HG03565 (cell line): ENCODE results near the gene PDE9A.
"Not testable (repeated sequence)": the region's sequence is repeated elsewhere in the genome, so short reads cannot be mapped to it uniquely, and the experiment has no call there.

Source experiments
- ATAC-seq: cut with Tn5 transposase; IDR thresholded peaks from one replicate; pipeline ENCODE4 v1.9.1; 2021; ENCODE audit warnings: mild to moderate bottlenecking, moderate library complexity; ENCODE audit not compliant: unreplicated experiment

Gene PDE9A

DNA sequence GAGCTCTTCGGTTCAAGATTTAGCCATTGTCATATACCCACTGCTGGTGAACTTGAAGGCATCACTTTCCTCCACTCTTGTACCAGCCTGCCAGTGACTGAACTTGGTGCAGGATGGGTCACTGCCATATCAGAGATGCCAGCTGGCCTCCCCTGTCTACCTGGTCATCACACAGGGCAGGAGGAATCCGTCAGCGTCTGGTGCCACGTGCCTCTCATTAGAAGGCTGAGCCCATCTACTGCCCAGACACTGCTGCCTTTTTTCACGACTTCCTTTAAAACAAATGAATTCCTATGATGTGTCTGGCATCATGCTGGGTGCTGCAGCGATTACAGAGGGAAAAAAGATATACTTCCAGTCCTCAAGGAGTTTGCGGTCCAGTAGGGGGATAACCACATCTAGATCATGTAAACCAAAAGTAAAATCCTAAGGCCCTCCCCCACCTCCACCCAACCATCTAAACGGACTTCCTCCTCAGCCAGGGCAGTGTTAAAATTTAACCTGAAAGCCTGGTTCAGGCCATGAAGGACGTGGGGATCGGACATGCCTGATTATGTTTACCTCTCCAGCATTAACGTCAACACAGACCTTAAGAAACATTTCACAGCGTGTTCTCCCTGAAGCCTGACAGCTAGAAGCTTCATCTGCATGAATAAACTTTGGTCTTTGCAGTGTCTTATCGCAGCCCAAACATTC is 29.2 kb upstream of the PDE9A start:
- ATAC-seq, result no peak

DNA sequence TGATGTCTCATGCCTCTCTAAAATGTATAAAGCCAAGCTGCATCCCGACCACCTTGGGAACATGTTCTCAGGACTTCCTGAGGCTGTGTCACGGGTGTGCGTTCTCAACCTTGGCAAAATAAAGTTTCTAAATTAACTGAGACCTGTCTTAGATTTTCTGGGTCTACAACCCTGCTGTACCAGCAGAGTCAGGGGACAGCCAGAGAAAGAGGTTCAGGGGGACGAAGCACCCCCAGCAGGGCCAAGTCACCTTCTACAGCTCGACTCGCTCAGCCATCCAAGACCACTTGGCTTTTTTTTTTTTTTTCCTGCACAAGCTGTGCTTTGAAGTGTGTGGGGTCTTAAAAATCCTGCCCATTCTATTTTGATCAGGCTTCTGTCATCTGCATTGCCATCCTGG is 28.5 kb upstream of the PDE9A start:
- ATAC-seq, result no peak

DNA sequence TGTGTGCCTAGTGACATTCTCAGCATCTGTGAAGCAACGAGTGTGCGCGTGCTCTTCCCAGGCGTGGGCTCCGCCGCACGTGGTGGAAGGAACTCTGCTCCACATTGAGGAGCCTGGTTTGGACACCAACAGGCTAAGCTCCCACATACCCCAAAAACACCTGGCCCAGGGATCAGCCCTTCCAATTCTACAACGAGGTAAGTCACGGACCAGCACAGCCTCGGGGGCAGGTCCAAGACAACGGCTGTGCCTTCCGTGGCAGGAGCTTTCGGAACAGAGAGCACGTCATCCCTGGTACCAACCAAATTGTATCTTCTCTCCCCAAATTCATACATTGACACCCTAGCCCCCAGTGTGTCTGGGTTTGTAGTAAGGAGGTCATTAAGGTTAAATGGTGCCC is 27.2 kb upstream of the PDE9A start:
- no peak for ATAC-seq

DNA sequence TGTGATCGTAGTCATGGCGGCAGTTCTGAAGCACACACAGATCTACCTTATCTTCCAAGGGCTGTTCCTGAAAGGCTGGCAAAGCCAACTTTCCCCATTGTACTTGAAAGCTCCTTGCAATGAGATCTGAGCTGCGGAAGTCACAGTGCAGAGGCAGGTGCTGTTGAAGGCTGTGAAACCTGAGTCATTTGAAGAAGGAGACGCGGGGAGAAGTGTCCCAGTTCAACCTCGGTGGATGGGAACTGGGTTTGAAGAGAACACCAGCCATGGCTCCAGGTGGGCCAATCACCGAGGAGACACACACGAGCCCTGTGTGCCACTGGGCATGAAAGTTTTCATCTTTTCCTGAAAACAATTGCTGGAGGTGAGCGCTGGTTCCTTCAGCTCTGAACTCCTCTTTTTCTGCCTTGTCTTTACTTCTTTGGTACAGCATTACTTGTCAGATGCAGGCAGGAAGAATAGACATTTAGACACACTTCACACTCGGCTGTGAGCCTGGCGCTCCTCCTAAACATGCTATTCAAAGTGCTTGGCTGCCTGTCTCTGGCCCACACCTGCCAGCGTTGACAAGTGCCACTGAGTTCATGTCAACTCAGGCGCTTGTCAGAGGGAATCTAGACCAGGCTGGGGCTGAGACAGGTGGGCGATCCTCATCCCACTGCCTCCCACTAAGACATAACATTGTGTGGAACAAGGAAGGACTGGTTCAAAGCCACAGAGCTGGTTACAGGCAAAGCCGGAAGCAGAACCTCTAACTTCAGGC is 25.7 kb upstream of the PDE9A start:
- ATAC-seq, result no peak

DNA sequence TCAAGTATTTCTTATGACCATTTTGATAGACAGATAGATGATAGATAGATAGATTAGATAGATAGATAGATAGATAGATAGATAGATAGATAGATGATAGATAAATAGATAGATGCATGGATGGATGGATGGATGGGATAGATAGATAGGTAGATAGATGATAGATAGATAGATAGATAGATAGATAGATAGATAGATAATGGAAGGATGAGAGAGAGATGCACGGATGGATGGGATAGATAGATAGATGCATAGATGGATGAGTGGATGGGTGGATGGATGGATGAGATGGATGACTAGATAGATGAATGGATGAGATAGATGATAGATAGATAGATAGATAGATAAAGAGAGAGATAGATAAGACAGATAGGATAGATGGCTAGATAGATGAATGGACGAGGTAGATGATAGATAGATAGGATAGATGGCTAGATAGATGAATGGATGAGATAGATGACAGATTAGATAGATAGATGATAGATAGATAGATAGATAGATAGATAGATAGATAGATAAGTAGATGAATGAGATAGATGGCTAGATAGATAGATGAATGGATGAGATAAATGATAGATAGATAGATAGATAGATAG is 24.9 kb upstream of the PDE9A start:
- not testable (repeated sequence) for ATAC-seq

DNA sequence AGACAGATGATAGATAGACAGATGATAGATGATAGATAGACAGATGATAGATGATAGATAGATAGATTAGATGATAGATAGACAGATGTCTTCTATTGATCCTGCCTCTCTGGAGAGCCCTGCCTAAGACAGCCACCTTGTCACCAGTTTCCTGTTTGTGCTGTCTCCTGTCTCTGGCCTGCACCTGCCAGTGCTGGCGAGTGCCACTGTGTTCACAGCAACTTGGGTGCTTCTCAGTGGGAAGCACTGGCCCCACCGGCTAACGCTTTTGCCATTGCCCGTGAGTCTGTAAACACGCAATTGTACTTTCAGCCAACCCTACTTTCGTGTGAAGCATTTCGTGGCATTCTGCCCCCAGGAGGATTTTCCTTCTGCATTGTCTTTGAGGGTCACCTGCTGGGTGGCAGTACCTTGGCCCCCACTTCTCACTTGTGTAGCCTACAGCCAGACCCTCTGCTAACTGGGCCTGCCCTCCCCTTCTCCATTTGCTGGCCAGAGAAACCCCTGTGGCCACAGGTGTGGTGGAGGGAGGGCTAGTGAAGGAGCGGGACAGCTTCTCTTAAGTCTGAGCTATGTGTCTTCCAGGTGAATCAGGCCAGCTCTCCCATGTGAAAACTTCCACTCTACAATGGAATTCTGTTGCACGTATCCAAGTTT is 23.4 kb upstream of the PDE9A start:
- no peak for ATAC-seq

DNA sequence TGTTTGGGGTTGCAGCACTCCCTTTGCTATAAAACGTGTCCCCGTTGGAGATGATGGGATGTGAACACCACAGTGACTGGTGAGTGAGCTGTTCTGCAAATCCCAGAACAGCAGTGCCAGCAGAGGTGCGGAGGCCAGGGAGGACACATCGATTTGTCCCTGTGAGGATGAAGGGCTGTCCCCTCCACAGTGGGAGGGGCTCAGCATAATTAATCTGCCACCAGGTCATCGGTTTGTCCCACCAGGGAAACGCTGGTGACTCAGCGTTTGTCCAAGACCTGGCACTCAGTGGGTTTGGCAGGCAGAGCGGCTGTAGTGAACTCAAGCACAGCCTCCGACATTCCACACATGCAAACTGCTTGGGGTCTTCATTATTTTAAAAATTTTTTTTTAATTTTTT is 22.8 kb upstream of the PDE9A start:
- ATAC-seq, result no peak

DNA sequence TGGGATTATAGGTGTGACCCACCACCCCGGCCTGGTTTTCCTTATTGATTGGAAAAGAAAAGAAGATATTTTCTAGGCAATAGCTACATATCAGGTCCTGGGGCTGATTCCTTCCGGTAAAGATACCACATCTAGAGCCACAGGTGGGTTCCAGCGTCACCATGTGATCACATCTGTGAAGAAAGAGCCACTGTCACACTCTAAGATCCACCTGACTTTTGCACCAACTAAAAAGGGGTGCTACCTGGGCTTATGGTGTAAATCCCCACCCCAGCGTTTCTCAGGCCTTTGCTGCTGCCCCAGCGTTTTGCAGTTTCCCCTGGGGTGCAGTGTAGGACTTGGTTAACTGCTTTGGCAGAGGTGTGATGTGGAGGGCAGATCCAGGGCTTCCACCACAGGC is 22.3 kb upstream of the PDE9A start:
- ATAC-seq, result no peak

DNA sequence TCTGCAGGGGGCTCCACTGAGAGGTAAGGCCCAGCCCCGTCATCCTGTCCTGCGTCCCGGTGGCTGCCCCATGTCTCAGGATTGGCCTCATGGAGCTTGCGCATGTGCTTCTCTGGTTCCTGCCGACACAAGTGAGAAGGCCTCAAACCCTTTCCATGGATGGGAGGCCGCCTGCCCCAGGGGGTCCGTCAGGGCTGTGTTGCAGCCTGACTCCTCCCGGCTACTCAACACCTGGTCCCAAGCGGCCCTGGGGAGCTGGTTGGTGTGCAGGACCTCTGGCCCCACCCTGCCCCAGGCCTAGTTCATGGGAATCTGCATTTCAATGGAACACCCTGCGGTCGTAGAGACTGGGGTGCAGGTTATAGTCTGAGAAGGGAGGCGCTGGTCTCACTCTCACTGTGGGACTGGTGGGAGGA is 21.1 kb upstream of the PDE9A start:
- no peak for ATAC-seq

DNA sequence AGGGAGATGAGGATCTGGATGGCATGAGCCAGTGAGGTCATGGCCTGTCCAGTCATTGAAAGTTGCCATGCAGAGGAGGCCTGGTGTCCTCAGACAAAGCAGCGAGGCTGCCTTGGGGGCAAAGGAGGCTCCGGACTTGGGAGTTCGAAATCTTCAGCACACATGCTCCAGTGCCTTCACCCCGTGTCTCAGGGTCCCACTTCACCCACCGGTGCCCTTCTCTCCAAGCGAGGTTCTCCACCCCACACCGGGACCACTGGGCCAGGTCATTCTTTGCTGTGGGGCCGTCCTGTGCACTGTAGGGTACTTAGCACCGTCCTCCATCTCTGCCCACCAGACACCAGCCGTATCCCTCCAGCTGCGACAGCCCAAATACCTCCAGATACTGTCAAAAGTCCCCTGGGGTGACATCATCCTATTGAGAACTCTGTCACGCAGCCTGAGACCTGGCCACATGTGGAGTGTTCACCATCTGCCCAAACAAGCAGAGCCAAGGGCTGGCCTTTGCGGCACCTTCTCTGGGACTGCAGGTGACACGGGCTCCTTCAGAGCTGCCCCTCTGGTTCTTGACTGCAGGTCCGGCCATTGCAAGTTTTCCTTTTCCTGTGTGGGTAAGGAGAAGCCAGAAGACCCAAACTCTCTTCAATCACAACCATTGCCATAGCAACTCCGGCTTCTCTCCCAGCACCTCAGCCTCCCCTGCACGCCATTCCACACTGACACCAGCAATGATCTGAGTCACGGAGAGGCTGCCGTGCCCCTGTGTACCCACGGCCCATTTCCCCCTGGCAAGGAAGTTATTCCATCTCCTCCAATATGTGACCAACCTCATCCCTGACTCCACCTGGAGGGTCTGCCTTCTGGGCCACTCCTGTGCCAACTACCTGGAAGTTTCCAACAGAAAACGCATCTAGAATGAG is 20.4 kb upstream of the PDE9A start:
- ATAC-seq, result no peak

DNA sequence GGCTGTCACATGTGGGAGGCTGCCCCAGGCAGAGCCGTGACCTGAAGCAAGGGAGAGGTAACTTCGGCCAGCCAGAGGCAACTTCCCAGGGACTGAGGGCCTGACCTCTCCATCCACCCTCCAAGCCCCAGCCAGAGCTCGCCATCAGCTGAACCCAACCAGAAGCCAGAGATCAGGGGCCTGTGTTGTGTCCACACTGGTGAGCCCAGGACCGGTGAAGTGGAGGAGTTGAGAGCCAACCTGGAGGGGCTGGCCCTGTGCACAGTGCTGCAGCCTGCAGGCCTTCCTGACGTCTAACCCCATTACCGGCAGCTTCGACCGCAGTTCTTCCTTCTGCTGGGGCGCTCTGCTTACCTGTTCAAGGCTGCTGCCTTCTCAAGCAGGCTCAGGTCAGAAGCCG is 19.6 kb upstream of the PDE9A start:
- ATAC-seq, result no peak

DNA sequence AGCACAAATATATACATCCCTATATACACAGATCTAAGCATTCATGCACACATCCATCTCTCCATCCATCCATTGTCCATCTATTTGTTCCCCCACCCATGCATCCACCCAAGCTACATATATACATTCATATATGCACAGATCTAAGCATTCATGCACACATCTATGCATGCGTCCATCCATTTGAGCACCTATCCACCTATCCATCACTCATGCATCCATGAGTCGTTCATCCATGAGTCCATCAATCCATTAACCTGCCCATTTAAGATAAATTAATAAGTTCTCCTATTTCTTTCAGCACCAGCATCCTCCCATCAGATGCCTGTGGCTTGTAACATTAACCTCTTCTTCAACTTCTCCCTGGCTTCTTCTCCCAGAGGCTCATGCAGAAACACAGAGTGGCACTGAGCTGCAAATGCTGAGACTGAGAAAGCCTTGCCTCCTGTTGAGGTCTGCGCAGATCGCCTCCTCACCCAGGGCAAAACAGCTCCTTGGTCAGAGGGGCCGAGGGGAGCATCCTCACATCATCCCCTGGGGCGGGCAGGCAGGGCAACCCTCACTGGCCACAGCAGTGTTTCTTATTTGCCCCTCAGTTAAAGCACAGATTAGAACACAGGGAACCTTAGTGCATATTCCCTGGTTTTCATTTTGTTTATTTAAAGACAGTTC is 17.4 kb upstream of the PDE9A start:
- ATAC-seq, result no peak

DNA sequence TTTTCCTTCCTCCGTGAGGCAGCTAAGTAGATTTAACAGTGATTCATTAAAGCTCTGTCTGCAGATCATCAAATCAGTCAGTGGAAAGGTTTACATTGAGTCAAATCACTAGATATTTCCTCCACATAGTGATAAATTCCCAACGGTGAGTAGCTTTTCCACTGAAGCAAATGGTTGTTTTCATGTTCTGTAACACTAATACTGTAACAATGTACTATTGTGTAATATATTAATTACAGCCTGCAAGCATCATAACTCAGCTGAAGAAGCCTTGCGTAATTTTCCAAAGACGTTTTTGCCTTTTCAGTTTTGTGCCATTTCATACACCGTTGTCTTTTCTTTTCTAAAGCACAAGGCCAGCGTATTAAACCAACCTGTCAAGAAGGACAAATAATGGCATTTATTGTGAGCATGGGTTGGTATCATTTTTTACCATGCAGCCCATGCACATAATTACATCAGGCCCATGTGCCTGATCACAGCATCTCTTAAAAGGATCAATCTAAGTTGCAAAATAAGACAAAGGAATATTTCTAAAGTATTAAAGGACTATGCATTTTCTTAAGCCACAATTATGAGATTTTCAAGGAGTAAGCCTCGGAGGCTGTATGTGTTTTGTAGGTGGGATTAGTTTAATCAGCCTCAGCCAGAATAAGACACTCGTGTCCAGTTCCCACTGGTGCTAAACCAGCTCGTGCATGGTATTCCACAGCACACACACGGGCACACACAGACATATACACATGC is 16.7 kb upstream of the PDE9A start:
- no peak for ATAC-seq

DNA sequence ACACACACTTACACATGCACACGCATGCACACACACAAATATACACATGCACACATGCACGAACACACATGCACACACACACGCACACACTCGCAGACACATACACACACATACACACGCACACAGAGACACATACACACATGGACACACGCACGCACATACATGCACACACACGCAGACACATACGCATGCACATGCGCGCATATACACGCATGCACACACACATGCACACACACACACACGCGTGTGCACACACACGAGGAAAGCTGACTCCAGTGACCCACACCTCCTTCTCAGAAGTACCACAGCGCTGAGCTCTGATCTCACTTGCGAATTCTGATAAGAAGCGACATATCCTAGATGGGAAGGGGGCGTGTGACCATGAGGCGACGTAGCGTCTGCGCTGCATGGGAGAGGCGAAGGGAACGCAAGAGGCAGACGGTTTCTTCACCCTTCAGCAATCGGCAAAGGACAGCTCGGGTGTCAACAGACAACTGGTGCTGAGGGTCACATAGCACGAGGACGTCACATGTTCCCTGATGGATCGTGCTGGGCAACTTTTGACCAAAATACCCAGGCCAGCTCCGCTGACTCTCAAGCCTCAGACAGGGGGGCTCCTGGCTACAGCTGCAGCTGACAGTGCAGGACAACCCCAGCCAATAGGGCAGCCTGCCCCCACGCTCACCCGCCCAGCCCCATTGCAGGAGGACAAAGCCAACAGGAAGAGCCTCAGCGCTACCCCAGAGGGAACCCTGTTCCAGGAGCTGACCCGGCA is 16.0 kb upstream of the PDE9A start:
- no peak for ATAC-seq

DNA sequence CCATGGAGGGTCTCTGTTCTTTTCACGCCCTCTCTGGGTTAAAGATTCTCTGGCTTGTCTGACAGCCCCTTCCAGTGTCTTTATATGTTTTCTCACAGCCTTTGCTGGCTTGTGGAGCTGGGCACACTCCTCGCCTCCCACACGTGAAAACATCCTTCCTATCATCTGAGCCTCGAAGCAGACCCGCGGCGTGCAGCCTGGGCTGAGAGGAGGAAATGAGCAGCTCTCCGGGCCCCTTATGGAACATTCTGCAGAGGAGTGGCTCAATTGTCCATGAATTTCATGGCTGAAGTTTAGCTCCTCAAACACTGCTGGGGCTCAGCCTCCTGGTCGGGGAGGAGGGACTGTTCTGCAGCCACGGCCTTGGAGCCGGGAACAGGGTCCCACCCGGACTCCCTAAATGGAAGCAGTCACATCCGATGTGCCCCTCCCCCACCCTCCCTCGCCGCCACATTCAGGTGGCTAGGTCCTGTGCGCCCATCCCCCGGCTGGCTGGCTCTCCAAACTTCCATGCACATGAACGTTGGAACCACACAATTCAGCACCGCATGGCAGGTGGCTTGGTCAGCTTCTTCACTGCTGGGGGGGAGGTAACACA is 15.1 kb upstream of the PDE9A start:
- ATAC-seq, result no peak

DNA sequence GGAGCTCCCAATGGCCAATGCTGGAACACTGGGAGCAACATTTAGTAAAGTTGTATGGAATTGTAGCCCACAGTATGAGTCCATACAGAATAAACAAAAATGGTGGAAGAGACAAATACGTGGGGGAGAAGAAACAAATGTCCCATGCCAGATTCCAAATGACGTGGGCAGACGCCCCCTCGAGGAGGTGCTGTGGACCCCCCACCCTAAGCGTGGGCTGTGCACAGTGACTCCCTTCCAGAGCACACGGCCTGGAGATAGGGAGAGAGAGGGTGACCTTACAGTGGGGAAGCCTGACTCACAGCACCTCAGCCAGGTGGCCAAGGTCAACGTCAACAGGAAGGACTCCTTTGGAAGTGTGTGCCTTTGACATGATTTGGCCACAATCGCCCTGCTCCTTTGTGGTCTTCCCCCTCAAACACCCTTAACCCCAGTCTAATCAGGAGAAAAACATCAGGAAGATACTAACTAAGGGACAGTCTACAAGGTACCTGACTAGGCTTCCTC is 13.7 kb upstream of the PDE9A start:
- no peak for ATAC-seq

DNA sequence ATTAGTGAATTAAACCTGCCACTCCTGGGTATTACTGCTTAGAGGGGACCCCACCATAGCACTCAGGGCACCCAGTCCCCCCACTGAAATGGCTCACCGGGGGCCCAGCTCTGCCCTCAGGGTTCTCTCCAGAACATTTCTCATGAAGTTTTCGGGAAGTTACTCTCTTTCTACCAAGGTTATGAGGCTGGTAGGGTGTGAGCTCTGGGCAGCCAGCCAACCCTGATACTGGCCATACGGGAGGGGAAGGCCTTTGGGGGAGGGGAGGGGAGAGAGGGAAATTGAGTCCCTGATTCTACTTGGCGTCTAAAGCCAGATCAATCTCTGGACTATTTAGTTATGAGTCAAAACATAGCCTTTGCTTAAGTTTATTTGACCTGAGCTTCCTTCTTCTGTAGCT is 12.9 kb upstream of the PDE9A start:
- no peak for ATAC-seq
